AG09309 (cell line): ENCODE measurements around the gene CGB7.
"Not testable (repeated sequence)": the region's sequence is repeated elsewhere in the genome, so short reads cannot be mapped to it uniquely, and the experiment has no call there.

Source experiments
- DNase-seq: peaks from one replicate; pipeline ENCODE4 v3.0.0-alpha.2; 2010; ENCODE audit warnings: low read depth
- H3K4me3 ChIP-seq: 2 replicates; pipeline ENCODE4 v1.5.1; 2011; ENCODE audit warnings: mild to moderate bottlenecking, low read depth, low read length, moderate library complexity; ENCODE audit not compliant: control insufficient read depth
- CTCF ChIP-seq: IDR thresholded peaks from 2 replicates; pipeline ENCODE4 v1.5.1; 2011; ENCODE audit warnings: mild to moderate bottlenecking, low read depth, low read length, inconsistent platforms; ENCODE audit not compliant: insufficient read depth, control insufficient read depth; ENCODE audit errors: missing control alignments

The CGB7 gene

DNA sequence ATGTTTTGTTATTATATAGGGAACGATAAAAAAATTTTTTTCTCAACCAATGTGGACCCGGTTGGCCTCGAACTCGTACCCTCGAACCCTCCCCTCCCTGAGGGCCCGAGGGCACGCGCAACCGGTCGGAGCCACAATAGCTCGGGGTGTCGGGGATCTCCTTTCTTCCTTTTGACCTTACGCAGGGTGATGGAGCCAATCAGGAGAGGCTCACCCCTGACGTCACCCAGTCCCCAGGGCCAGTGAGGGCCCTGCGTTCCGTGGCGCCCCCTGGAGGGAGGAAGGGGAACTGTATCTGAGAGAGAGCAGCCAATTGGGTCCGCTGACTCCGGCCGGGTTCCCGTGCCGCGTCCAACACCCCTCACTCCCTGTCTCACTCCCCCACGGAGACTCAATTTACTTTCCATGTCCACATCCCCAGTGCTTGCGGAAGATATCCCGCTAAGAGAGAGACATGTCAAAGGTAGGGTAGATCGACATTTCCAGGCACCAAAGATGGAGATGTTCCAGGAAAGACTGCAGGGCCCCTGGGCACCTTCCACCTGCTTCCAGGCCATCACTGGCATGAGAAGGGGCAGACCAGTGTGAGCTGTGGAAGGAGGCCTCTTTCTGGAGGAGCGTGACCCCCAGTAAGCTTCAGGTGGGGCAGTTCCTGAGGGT is 25.8 kb downstream of the CGB7 start, which contains the start of gene CGB2:
Gene CGB2, plus strand, starts transcription at position 249 of the 660 bp plus-strand sequence. Its CDS starts 206 bp downstream, at position 455.
- TF ChIP-seq CTCF, result peak; percentile 21
- not testable (repeated sequence) for H3K4me3 ChIP-seq, DNase-seq

DNA sequence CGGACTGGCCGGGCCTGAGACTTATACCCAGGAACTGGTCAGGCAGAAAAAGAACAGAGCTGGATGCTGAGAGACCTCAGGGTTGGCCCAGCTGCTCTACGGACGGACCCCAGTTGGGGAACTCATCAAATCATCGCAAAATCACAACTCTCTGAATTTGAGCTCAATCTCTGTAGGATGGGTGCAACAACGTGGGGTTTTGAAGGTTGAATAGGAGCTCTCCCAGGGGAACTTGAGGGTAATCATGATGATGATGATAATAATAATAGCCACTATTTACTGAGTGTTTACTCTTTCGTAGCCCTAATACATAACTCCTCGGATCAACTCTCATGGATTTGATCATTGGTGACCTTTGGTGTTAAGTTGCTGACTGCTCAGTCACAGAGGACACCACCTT is 27.2 kb downstream of the CGB7 start:
- not testable (repeated sequence) for DNase-seq, H3K4me3 ChIP-seq

- not testable (repeated sequence) for H3K4me3 ChIP-seq, DNase-seq
These were observed 27.8 kb downstream of the CGB7 start for GRCh38 chr19:49029749-49030148.

DNA sequence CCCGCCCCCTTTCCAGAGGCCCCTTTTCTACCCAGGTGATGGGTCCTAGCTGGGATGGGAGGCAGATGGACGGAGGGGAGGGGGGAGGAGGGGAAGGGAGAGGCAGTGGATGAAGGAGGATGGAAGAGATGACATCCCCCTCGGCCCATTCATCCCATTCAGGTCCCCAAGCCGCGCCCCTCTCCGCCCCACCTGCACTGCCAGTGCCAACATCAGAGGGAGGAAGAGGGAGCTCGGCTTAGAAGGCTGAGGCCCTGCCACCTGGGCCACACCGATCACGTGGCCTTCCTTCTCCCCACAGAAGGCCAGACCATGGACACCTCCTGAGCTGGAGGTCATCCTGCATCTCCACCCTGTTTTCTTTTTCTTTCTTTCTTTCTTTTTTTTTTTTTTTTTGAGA is 28.9 kb downstream of the CGB7 start:
- not testable (repeated sequence) for H3K4me3 ChIP-seq, DNase-seq

DNA sequence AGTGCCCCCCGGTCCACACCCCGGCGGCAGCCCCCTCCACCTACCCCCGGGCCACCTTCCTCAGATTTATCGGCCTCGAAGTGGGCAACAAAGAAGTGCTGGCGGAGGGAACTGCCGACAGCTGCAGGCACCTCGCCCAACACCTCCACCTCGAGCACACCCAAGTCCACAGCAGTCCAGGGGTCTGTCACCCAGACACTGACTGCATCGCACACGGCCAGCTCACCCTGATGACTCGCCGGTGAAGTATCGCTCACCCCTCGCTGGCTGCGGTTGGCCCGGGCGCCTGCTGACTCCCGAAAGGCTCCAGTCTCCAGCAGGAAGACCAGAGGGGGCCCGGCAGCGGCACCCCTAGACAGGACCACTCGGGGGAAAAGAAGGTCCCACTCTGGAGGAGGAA is 31.9 kb downstream of the CGB7 start:
- H3K4me3 ChIP-seq, DNase-seq: not testable (repeated sequence)

- DNase-seq, H3K4me3 ChIP-seq: not testable (repeated sequence)
These were observed 32.5 kb downstream of the CGB7 start for GRCh38 chr19:49025088-49025487.

DNA sequence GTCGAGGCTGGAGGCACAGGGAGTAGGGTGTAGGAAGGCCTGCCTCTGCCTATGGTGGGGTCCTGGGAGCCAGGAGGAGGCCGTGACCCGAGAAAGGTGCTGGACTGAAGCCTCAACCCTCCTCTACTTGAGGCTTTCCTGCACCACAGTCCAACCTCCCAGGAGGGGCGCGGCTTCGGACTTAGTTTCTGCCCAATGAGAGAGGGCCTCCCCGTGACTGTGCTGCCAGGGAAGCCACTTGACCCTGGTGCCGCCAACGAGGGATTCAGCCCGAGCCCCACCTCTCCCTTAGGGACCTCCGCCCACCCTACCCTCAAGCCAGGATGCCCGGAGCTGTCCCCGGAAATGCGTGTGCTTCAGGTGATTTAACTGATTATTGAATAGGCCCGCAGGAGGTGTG is 33.3 kb downstream of the CGB7 start, which contains the start of gene CGB3:
Gene CGB3, minus strand, starts transcription at position 101 of the 400 bp plus-strand sequence. CDS start 362 bp downstream, outside the sequence.
- H3K4me3 ChIP-seq, DNase-seq: not testable (repeated sequence)

DNA sequence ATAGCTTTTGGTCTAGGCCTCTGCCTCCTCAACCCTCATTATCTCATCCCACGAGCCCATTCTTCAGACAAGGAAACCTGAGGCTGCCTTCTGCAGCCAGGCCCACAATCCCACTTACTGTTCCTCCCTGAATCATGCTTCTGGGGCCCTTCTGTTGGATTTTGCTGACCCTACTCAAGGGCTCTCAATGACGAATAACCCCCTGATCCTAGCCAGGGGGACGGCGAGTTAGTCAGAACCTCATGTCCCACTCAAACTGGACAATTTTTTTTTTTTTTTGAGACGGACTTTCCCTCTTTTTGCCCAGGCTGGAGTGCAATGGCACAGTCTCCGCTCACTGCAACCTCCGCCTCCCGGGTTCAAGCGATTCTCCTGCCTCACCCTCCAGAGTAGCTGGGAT is 35.4 kb downstream of the CGB7 start:
- no peak for TF ChIP-seq CTCF
- no peak for DNase-seq
- H3K4me3 ChIP-seq, result no peak overlapping the region

- H3K4me3 ChIP-seq, result no peak overlapping the region
- TF ChIP-seq CTCF, result no peak
- no peak for DNase-seq
These were observed 36.3 kb downstream of the CGB7 start for GRCh38 chr19:49020931-49021895.

- TF ChIP-seq CTCF, result no peak
- DNase-seq, result no peak
- no peak overlapping the region for H3K4me3 ChIP-seq
These were observed 37.2 kb downstream of the CGB7 start for GRCh38 chr19:49020342-49020741.
